ENCODE measurements around the gene MPHOSPH6. TPM values are rescaled to one million over a fixed set of nuclear protein-coding genes. Genes with fewer than 3 reads are reported as not detected.

Gene MPHOSPH6
- total and polyA plus RNA-seq, 2 of the 13 experiments (the other 11 are each of a cell fraction or from before 2014, with no cell fraction given) = 28.4 to 76.4 TPM

GRCh38 chr16:82150549-82150948, 19.5 kb downstream of the MPHOSPH6 start:
- H3K9me3 ChIP-seq (ENCODE audit: low read length) = no peaks in the 10 kb centered on the region
- TF ChIP-seq ZNF737 (CRISPR knock-in tag; IDR thresholded peaks at IDR 0.05; ENCODE audit: borderline replicate concordance) (no peak), RARG (CRISPR knock-in tag; IDR thresholded peaks at IDR 0.05; ENCODE audit: low read depth) (no peak), ATF2 (CRISPR knock-in tag; IDR thresholded peaks at IDR 0.05) (no peak), ZNF17 (CRISPR knock-in tag; IDR thresholded peaks at IDR 0.05) (no peak), ZNF160 (CRISPR knock-in tag; IDR thresholded peaks at IDR 0.05) (no peak), SMAD1 (CRISPR knock-in tag; IDR thresholded peaks at IDR 0.05; ENCODE audit: borderline replicate concordance, low read depth) (no peak), SSRP1 (CRISPR knock-in tag; IDR thresholded peaks at IDR 0.05) (no peak), ZSCAN12 (CRISPR knock-in tag; IDR thresholded peaks at IDR 0.05) (no peak), ZNF275 (CRISPR knock-in tag; IDR thresholded peaks at IDR 0.05; ENCODE audit: borderline replicate concordance) (no peak), FUBP1 (CRISPR knock-in tag; IDR thresholded peaks at IDR 0.05; ENCODE audit: borderline replicate concordance) (no peak), MZF1 (CRISPR knock-in tag; IDR thresholded peaks at IDR 0.05; ENCODE audit: borderline replicate concordance) (no peak), EED (CRISPR knock-in tag; IDR thresholded peaks at IDR 0.05) (no peak), SIX4 (CRISPR knock-in tag; IDR thresholded peaks at IDR 0.05) (no peak), ZBTB1 (CRISPR knock-in tag; IDR thresholded peaks at IDR 0.05; ENCODE audit: borderline replicate concordance) (no peak), FOXP1 (IDR thresholded peaks at IDR 0.05) (no peak), FOXP1 (CRISPR knock-in tag; IDR thresholded peaks at IDR 0.05) (no peak), XBP1 (CRISPR knock-in tag; IDR thresholded peaks at IDR 0.05) (no peak), ZNF768 (CRISPR knock-in tag; IDR thresholded peaks at IDR 0.05) (no peak)
- BruUV-seq (replicated peaks) = no TSS peak
- POLR2A ChIA-PET = no interaction called here
- 96% methylated on average over 1 of the region's 1 CpG for WGBS (ENCODE audit: low lambda C conversion rate)
- no peak overlapping the region for H2AFZ ChIP-seq (ENCODE audit: low read length)
- no peak overlapping the region for H3K4me2 ChIP-seq (ENCODE audit: low read depth, low read length)
- no peak overlapping the region for H3K27ac ChIP-seq (ENCODE audit: extremely low read length, insufficient read depth, low read length)
- FAIRE-seq (no peak), DNase-seq (ENCODE audit: low spot score) (no peak), ATAC-seq (no peak)
- H3K79me2 ChIP-seq (ENCODE audit: insufficient read depth, low read length) = peaks cover 9% of the 10 kb centered on the region
- peaks cover 9 to 74% of the 10 kb centered on the region in 2 experiments for H3K36me3 ChIP-seq (replicated peaks in 1 of 2; ENCODE audit: control insufficient read depth in 1 of 2, insufficient read depth in 2 of 2, low read length in 2 of 2)
- H3K9ac ChIP-seq (ENCODE audit: insufficient read depth, low read depth, low read length) = no peak overlapping the region
- CTCF ChIA-PET (ENCODE audit: low intra/inter-chr PET ratio, low total read pairs) = no interaction called here
- peaks cover 8% of the 10 kb centered on the region; the same call in 1 of the 2 replicates for H3K4me1 ChIP-seq (ENCODE audit: insufficient read depth, low read length)
- in situ Hi-C loops (cut with HindIII; ENCODE audit: extremely low pct_ligation_motif_present, low pct_unique_long_range_greater_than_20kb) = no loop called here
- intact Hi-C loops (cut with micrococcal nuclease; ENCODE audit: unreplicated experiment) = no loop called here
- H3K27me3 ChIP-seq (ENCODE audit: control insufficient read depth in 1 of 2, insufficient read depth in 2 of 2, low read length in 2 of 2) = no peaks in the 10 kb centered on the region
- H3K4me3 ChIP-seq (replicated peaks in 1 of 3; ENCODE audit: insufficient read depth in 1 of 3, low read depth in 2 of 3, low read length in 3 of 3) = no peak overlapping the region
- H4K20me1 ChIP-seq (ENCODE audit: insufficient read depth, low read length) = no peaks in the 10 kb centered on the region

Data from HepG2 (cell line).